PC-9 (cell line): Measurements from ENCODE around the gene CPA2. TPM values are rescaled to one million over a fixed set of nuclear protein-coding genes. Genes with fewer than 3 reads are reported as not detected.
"Not testable (repeated sequence)": the region's sequence is repeated elsewhere in the genome, so short reads cannot be mapped to it uniquely, and the experiment has no call there.

Source experiments
- BruUV-seq: library from RNA; stranded (reverse); fragments of 400-500 nt; replicated peaks from 2 replicates; lab custom pipeline; 2021; lab: Mats Ljungman, UMichigan
- CTCF ChIA-PET: fragments of 300-600 bp; sonication (Branson Sonifier 250); formaldehyde crosslinking; loops from one replicate; lab custom pipeline; 2022; ENCODE audit warnings: antibody characterized with exemption; lab: Charles Lee
- POLR2A ChIA-PET: fragments of 300-600 bp; sonication (Branson Sonifier 250); formaldehyde crosslinking; loops from one replicate; lab custom pipeline; 2022; ENCODE audit warnings: antibody characterized with exemption; ENCODE audit not compliant: unreplicated experiment; lab: Charles Lee
- DNase-seq, 2 experiments: peaks; one replicate each; pipeline versions ENCODE4 v3.0.0 to v3.0.0-alpha.2; 2015 to 2022; ENCODE audit warnings: mixed read lengths in 1 of 2
- H2AFZ ChIP-seq: fragments of 200-600 bp; sonication (generic); 2 replicates; pipeline ENCODE4 v1.8.1; 2017; ENCODE audit warnings: antibody characterized with exemption
- H3F3A ChIP-seq: fragments of 200-600 bp; sonication (generic); 2 replicates; pipeline ENCODE4 v1.8.1; 2017; ENCODE audit warnings: antibody characterized with exemption, mild to moderate bottlenecking, low read depth; ENCODE audit not compliant: insufficient read depth
- H3K27ac ChIP-seq: fragments of 200-600 bp; sonication (generic); 2 replicates; pipeline ENCODE4 v1.6.1; 2016; ENCODE audit warnings: mixed run types
- H3K27me3 ChIP-seq: fragments of 200-600 bp; sonication (generic); 2 replicates; pipeline ENCODE4 v1.6.1; 2016; ENCODE audit warnings: low read depth, mixed run types; ENCODE audit not compliant: insufficient read depth
- H3K36me3 ChIP-seq: fragments of 200-600 bp; sonication (generic); 2 replicates; pipeline ENCODE4 v1.6.1; 2016; ENCODE audit warnings: low read depth, mixed run types
- H3K4me1 ChIP-seq: fragments of 200-600 bp; sonication (generic); replicated peaks from 2 replicates; pipeline ENCODE4 v1.6.1; 2016; ENCODE audit warnings: mixed run types; ENCODE audit not compliant: insufficient read depth
- H3K4me2 ChIP-seq: fragments of 200-600 bp; sonication (generic); 2 replicates; pipeline ENCODE4 v1.6.1; 2017; ENCODE audit warnings: mixed run types
- H3K4me3 ChIP-seq: fragments of 200-600 bp; sonication (generic); 2 replicates; pipeline ENCODE4 v1.6.1; 2016; ENCODE audit warnings: mixed run types
- H3K79me2 ChIP-seq: fragments of 200-600 bp; sonication (generic); 2 replicates; pipeline ENCODE4 v1.6.1; 2017; ENCODE audit warnings: low read depth, mixed run types
- H3K9me2 ChIP-seq: fragments of 200-600 bp; sonication (generic); 2 replicates; pipeline ENCODE4 v1.8.1; 2017; ENCODE audit warnings: mild to moderate bottlenecking; ENCODE audit not compliant: insufficient read depth
- H3K9me3 ChIP-seq: fragments of 200-600 bp; sonication (generic); 2 replicates; pipeline ENCODE4 v1.8.1; 2016; ENCODE audit warnings: low read depth; ENCODE audit not compliant: insufficient read depth
- H4K20me1 ChIP-seq: fragments of 200-600 bp; sonication (generic); 2 replicates; pipeline ENCODE4 v1.8.1; 2017; ENCODE audit not compliant: insufficient read depth
- CTCF ChIP-seq: fragments of 200-600 bp; sonication (generic); conservative IDR thresholded peaks from 2 replicates; pipeline ENCODE4 v1.6.1; 2017; ENCODE audit warnings: mixed run types, antibody characterized with exemption, mild to moderate bottlenecking, moderate library complexity
- EZH2 ChIP-seq: fragments of 200-600 bp; sonication (generic); IDR thresholded peaks from 2 replicates; pipeline ENCODE4 v1.8.0; 2017; ENCODE audit warnings: antibody characterized with exemption, low read depth
- intact Hi-C: fragments of 100-400 bp; cut with micrococcal nuclease; formaldehyde crosslinking; loops from one replicate; pipeline ENCODE4 v1.10.0; 2022; ENCODE audit not compliant: unreplicated experiment
- total RNA-seq: library from RNA; stranded (reverse); gene quantifications from 2 replicates; pipeline ENCODE4 v1.2.3, GENCODE V29; 2021

CPA2 gene
- total RNA-seq, 1 experiment from 2014 or later = not detected

- H3K27ac ChIP-seq = no peak overlapping the region
- no peak for DNase-seq
- no peaks in the 10 kb centered on the region for H4K20me1 ChIP-seq
- intact Hi-C loops = no loop called here
- no peaks in the 10 kb centered on the region for H3K4me1 ChIP-seq
- ChIA-PET POLR2A (no interaction called here), CTCF (no interaction called here)
- no peaks in the 10 kb centered on the region for H3K9me3 ChIP-seq
- H2AFZ ChIP-seq = no peak overlapping the region
- H3K9me2 ChIP-seq = no peaks in the 10 kb centered on the region
- no peaks in the 10 kb centered on the region for H3K79me2 ChIP-seq
- no peak for TF ChIP-seq CTCF
- TF ChIP-seq EZH2 = no peak
- H3K36me3 ChIP-seq = no peaks in the 10 kb centered on the region
- H3K4me3 ChIP-seq = no peak overlapping the region
- no peaks in the 10 kb centered on the region for H3F3A ChIP-seq
- H3K27me3 ChIP-seq = no peaks in the 10 kb centered on the region
- BruUV-seq = no TSS peak
- H3K4me2 ChIP-seq = no peak overlapping the region
Observed at GRCh38 chr7:130231792-130232191, 34.9 kb upstream of the CPA2 start.

GRCh38 chr7:130232209-130232608 is 34.5 kb upstream of the CPA2 start:
- POLR2A ChIA-PET = no interaction called here
- Histone ChIP-seq H3K9me3 (no peaks in the 10 kb centered on the region), H3K27me3 (no peaks in the 10 kb centered on the region), H3K4me2 (no peak overlapping the region), H3K36me3 (no peaks in the 10 kb centered on the region), H3F3A (no peaks in the 10 kb centered on the region), H4K20me1 (no peaks in the 10 kb centered on the region), H3K27ac (no peak overlapping the region), H3K4me3 (no peak overlapping the region), H2AFZ (no peak overlapping the region), H3K79me2 (no peaks in the 10 kb centered on the region), H3K9me2 (no peaks in the 10 kb centered on the region), H3K4me1 (no peaks in the 10 kb centered on the region)
- no peak for DNase-seq
- no peak for TF ChIP-seq CTCF
- no peak for TF ChIP-seq EZH2
- intact Hi-C loops = no loop called here
- BruUV-seq = no TSS peak
- CTCF ChIA-PET = no interaction called here

GRCh38 chr7:130234078-130234477 is 32.6 kb upstream of the CPA2 start:
- H3K36me3 ChIP-seq = no peaks in the 10 kb centered on the region
- POLR2A ChIA-PET = no interaction called here
- BruUV-seq = no TSS peak
- no peaks in the 10 kb centered on the region for H3F3A ChIP-seq
- H3K27me3 ChIP-seq = no peaks in the 10 kb centered on the region
- H2AFZ ChIP-seq = no peak overlapping the region
- H3K4me1 ChIP-seq = no peaks in the 10 kb centered on the region
- CTCF ChIA-PET = no interaction called here
- H3K27ac ChIP-seq = no peak overlapping the region
- no peak for TF ChIP-seq EZH2
- no peak for TF ChIP-seq CTCF
- no peaks in the 10 kb centered on the region for H3K9me3 ChIP-seq
- no peaks in the 10 kb centered on the region for H3K79me2 ChIP-seq
- H3K4me2 ChIP-seq = no peak overlapping the region
- DNase-seq = no peak
- H3K9me2 ChIP-seq = no peaks in the 10 kb centered on the region
- no peak overlapping the region for H3K4me3 ChIP-seq
- intact Hi-C loops = no loop called here
- no peaks in the 10 kb centered on the region for H4K20me1 ChIP-seq

- H4K20me1 ChIP-seq, BruUV-seq, H3K79me2 ChIP-seq, H3F3A ChIP-seq, H3K4me2 ChIP-seq, intact Hi-C loops, H3K9me2 ChIP-seq, H3K36me3 ChIP-seq, DNase-seq, H3K27me3 ChIP-seq, H3K4me3 ChIP-seq, H3K4me1 ChIP-seq, H3K27ac ChIP-seq, H2AFZ ChIP-seq, H3K9me3 ChIP-seq: not testable (repeated sequence)
- POLR2A ChIA-PET = interaction anchor here (0.6 kb wide), 1 partner anchor 403 kb away, joined by 7 read pairs; no protein-coding TSS in a partner anchor
- CTCF ChIA-PET = interaction anchor here (0.7 kb wide), 1 partner anchor 63 kb away, joined by 3 read pairs; no protein-coding TSS in a partner anchor
Observed at GRCh38 chr7:130236361-130236760, 30.3 kb upstream of the CPA2 start.
